Astrocyte (in vitro differentiated cells and primary cell): ENCODE results near the gene RITA1.

ENCODE experiments used
- EZH2 ChIP-seq: IDR thresholded peaks from 2 replicates; pipeline ENCODE4 v1.6.1; 2012; ENCODE audit warnings: mild to moderate bottlenecking, low read length, inconsistent platforms; ENCODE audit not compliant: insufficient read depth
- TF ChIP-seq, protein P1 (sequence below): IDR thresholded peaks from 2 replicates; pipeline ENCODE4 v1.5.1; 2011; ENCODE audit warnings: low read depth, mild to moderate bottlenecking, inconsistent platforms, low read length, moderate library complexity; ENCODE audit not compliant: insufficient read depth

DNA sequence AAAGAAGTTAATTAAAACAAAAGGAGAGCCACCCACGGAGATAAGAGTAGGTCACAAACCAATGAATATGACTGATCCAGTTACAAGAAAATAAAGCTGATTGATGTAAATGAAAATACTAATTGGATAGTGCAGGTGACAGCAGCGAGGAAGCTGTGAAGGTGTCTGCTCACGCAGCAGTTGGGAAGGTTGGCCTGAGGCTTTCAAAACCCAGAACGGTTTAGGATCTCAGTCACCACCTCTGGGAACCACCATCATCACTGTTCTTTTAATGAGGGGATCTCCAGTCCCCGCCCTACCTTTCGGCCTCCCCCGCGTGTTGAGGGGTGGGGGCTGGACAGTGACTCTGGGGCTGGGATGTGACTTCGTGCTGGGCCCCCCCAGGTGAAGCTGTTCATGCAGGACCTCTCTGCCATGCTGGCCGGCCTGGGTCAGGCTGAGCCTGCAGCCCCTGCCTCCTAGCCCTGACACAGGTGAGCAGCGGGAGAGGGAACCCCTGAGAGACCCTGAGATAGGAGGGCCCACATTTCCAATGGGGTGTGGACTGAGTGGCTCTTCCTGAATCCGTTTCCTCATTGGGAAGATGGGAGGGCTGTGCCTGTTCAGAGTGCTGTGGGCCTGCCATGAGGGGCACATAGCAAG lies 28.2 kb upstream of the RITA1 start:
- TF ChIP-seq, protein P1, sequence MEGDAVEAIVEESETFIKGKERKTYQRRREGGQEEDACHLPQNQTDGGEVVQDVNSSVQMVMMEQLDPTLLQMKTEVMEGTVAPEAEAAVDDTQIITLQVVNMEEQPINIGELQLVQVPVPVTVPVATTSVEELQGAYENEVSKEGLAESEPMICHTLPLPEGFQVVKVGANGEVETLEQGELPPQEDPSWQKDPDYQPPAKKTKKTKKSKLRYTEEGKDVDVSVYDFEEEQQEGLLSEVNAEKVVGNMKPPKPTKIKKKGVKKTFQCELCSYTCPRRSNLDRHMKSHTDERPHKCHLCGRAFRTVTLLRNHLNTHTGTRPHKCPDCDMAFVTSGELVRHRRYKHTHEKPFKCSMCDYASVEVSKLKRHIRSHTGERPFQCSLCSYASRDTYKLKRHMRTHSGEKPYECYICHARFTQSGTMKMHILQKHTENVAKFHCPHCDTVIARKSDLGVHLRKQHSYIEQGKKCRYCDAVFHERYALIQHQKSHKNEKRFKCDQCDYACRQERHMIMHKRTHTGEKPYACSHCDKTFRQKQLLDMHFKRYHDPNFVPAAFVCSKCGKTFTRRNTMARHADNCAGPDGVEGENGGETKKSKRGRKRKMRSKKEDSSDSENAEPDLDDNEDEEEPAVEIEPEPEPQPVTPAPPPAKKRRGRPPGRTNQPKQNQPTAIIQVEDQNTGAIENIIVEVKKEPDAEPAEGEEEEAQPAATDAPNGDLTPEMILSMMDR, result no peak
- TF ChIP-seq EZH2, result no peak
